OCI-LY3 (cell line): ENCODE measurements around the gene PGBD2.

Experiments
- CTCF ChIP-seq: fragments of 200-600, 300-600 bp; sonication (generic); IDR thresholded peaks from 2 replicates; pipeline ENCODE4 v1.5.1; 2014; ENCODE audit warnings: antibody characterized with exemption, low read length, low read depth
- EZH2phosphoT487 ChIP-seq: fragments of 200-600 bp; shearing (Covaris generic); IDR thresholded peaks from 2 replicates; pipeline ENCODE4 v1.6.1; 2018; ENCODE audit warnings: antibody characterized with exemption, mixed run types, low read depth

- no peak for TF ChIP-seq CTCF
- no peak for TF ChIP-seq EZH2phosphoT487
These were observed 7.9 kb downstream of the PGBD2 start for GRCh38 chr1:248913933-248914332.
